Right renal cortex interstitium (tissue), 3 donors: ENCODE measurements around the gene F13B. TPM values are rescaled to one million over a fixed set of nuclear protein-coding genes. Genes with fewer than 3 reads are reported as not detected.

Source experiments
- polyA plus RNA-seq, 3 donors: library from polyadenylated mRNA; unstranded; fragments of 120-200 nt; gene quantifications; one replicate each; pipeline ENCODE4 v1.2.1, GENCODE V29; 2013; ENCODE audit not compliant: insufficient read length in 3 of 3

F13B gene
- polyA plus RNA-seq, 3 donors, result not detected

Other genes starting within 250 kb of the F13B start
- under 1 TPM; 0.21 to 0.42 (median 0.22) TPM for gene CFHR1, start 247.5 kb downstream of the F13B start, polyA plus RNA-seq
- gene CFHR4, start 179.2 kb downstream of the F13B start, polyA plus RNA-seq, result not detected
- not detected for gene CFHR2, start 123.5 kb downstream of the F13B start, polyA plus RNA-seq
- not detected for gene CFHR5, start 89.7 kb downstream of the F13B start, polyA plus RNA-seq
- gene ASPM, start 79.4 kb upstream of the F13B start, polyA plus RNA-seq, result 10 to 100 TPM; 21.2 to 24.3 (median 24.2) TPM
- 10 to 100 TPM; 19.0 to 21.7 (median 19.3) TPM for gene ZBTB41, start 134.0 kb upstream of the F13B start, polyA plus RNA-seq
- gene CRB1, start 201.0 kb upstream of the F13B start, polyA plus RNA-seq, result 1 to 10 TPM; 2.9 to 3.8 (median 3.3) TPM